Mesenchymal stem cell (in vitro differentiated cells and primary cell): Measurements from ENCODE around the gene CDH19.

Experiments used
- DNase-seq: peaks from one replicate; pipeline ENCODE4 v3.0.0-alpha.2; 2013
- H2AFZ ChIP-seq: one replicate; pipeline ENCODE4 v1.6.1; 2013; ENCODE audit warnings: low read depth, mild to moderate bottlenecking, control low read depth, inconsistent platforms, low read length, moderate library complexity
- H2AK5ac ChIP-seq: 2 replicates; pipeline ENCODE4 v1.6.1; 2013; ENCODE audit warnings: low read length, moderate library complexity, mild to moderate bottlenecking, inconsistent platforms; ENCODE audit not compliant: severe bottlenecking
- H2BK120ac ChIP-seq: one replicate; pipeline ENCODE4 v1.6.1; 2013; ENCODE audit warnings: low read depth, mild to moderate bottlenecking, inconsistent platforms, low read length, moderate library complexity
- H2BK12ac ChIP-seq, 2 experiments: one replicate each; pipeline ENCODE4 v1.6.1; 2013; ENCODE audit warnings: inconsistent platforms in 2 of 2, low read length in 2 of 2, mild to moderate bottlenecking in 2 of 2, moderate library complexity in 2 of 2, control low read depth in 1 of 2
- H2BK15ac ChIP-seq: one replicate; pipeline ENCODE4 v1.6.1; 2013; ENCODE audit warnings: mild to moderate bottlenecking, low read depth, inconsistent platforms; ENCODE audit not compliant: poor library complexity, severe bottlenecking
- H2BK5ac ChIP-seq: 2 replicates; pipeline ENCODE4 v1.6.1; 2013; ENCODE audit warnings: low read depth, mild to moderate bottlenecking, low read length, control low read depth, inconsistent platforms; ENCODE audit not compliant: poor library complexity, severe bottlenecking
- H3K14ac ChIP-seq, 2 experiments: one replicate each; pipeline ENCODE4 v1.6.1; 2013; ENCODE audit warnings: inconsistent platforms in 2 of 2, low read length in 2 of 2, control low read depth in 1 of 2, mild to moderate bottlenecking in 1 of 2, moderate library complexity in 1 of 2
- H3K18ac ChIP-seq, 2 experiments: one replicate each; pipeline ENCODE4 v1.6.1; 2013; ENCODE audit warnings: inconsistent platforms in 2 of 2, low read length in 2 of 2, control low read depth in 1 of 2, low read depth in 1 of 2, mild to moderate bottlenecking in 1 of 2
- H3K23ac ChIP-seq, 2 experiments: one replicate each; pipeline ENCODE4 v1.6.1; 2013; ENCODE audit warnings: inconsistent platforms in 2 of 2, low read length in 2 of 2, mild to moderate bottlenecking in 2 of 2, moderate library complexity in 2 of 2, control low read depth in 1 of 2
- H3K27ac ChIP-seq: 2 replicates; pipeline ENCODE4 v1.5.1; 2013; ENCODE audit warnings: mild to moderate bottlenecking, moderate library complexity, low read length, control low read depth, inconsistent platforms; ENCODE audit not compliant: poor library complexity, severe bottlenecking
- H3K27me3 ChIP-seq, 2 experiments: 2 replicates each; pipeline versions ENCODE4 v1.6.1 to v1.7.0; 2013; ENCODE audit warnings: low read length in 2 of 2, mild to moderate bottlenecking in 2 of 2, moderate library complexity in 2 of 2, control low read depth in 1 of 2, inconsistent platforms in 1 of 2; ENCODE audit not compliant: control insufficient read depth in 1 of 2, insufficient read depth in 1 of 2
- H3K36me3 ChIP-seq, 2 experiments: 2 replicates each; pipeline versions ENCODE4 v1.6.1 to v1.7.0; 2013; ENCODE audit warnings: low read length in 2 of 2, control low read depth in 1 of 2, inconsistent platforms in 1 of 2, low read depth in 1 of 2, mild to moderate bottlenecking in 1 of 2; ENCODE audit not compliant: insufficient read depth in 2 of 2, control insufficient read depth in 1 of 2
- H3K4ac ChIP-seq, 2 experiments: one replicate each; pipeline ENCODE4 v1.6.1; 2013; ENCODE audit warnings: inconsistent platforms in 2 of 2, low read length in 2 of 2, mild to moderate bottlenecking in 2 of 2, moderate library complexity in 2 of 2, control low read depth in 1 of 2, low read depth in 1 of 2
- H3K4me1 ChIP-seq: 2 replicates; pipeline ENCODE4 v1.6.1; 2013; ENCODE audit warnings: low read depth, low read length, control low read depth; ENCODE audit not compliant: control insufficient read depth, insufficient read depth
- H3K4me2 ChIP-seq: 2 replicates; pipeline ENCODE4 v1.6.1; 2013; ENCODE audit warnings: low read length, mild to moderate bottlenecking, inconsistent platforms; ENCODE audit not compliant: poor library complexity, severe bottlenecking
- H3K4me3 ChIP-seq, 2 experiments: 2 replicates each; pipeline versions ENCODE4 v1.5.1 to v1.7.0; 2013; ENCODE audit warnings: low read length in 2 of 2, mild to moderate bottlenecking in 2 of 2, control low read depth in 1 of 2, low read depth in 1 of 2; ENCODE audit not compliant: insufficient read depth in 1 of 2
- H3K79me1 ChIP-seq: replicated peaks from 2 replicates; pipeline ENCODE4 v1.6.1; 2013; ENCODE audit warnings: mild to moderate bottlenecking, control low read depth, low read length, inconsistent platforms; ENCODE audit not compliant: poor library complexity, severe bottlenecking
- H3K9ac ChIP-seq: 2 replicates; pipeline ENCODE4 v1.7.0; 2013; ENCODE audit warnings: mild to moderate bottlenecking, low read length, moderate library complexity
- H3K9me3 ChIP-seq: 2 replicates; pipeline ENCODE4 v1.7.0; 2013; ENCODE audit warnings: mild to moderate bottlenecking, low read length; ENCODE audit not compliant: control insufficient read depth
- H4K8ac ChIP-seq: one replicate; pipeline ENCODE4 v1.6.1; 2013; ENCODE audit warnings: inconsistent platforms, mild to moderate bottlenecking, low read length, moderate library complexity
- H4K91ac ChIP-seq: one replicate; pipeline ENCODE4 v1.6.1; 2013; ENCODE audit warnings: mild to moderate bottlenecking, low read length, inconsistent platforms
- WGBS: methylation state at CpG from one replicate; pipeline ENCODE4 v1.1.7; 2013; ENCODE audit warnings: mixed read lengths; 5-methylcytosine and 5-hydroxymethylcytosine counted together

CDH19 gene

DNA sequence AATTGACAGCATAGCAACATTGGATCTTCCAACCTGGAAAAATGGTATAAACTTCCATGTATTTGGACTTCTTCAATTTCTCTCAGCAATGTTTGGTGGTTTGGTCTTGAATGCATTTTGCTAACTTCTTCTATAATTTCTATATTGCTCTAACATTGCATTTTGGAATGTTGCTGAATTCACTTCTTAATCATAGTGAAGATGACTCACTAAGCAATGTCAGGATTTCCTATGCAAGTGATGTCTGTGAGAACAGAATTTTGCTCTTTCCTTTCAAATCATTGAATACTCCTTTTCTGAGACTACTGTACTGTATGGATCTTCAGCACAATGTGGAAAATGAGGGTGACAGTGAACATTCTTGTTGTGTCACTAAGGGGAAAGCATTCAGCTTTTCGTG lies 28.9 kb upstream of the CDH19 start:
- H3K36me3 ChIP-seq: no peaks in the 10 kb centered on the region
- no peak overlapping the region for H2BK120ac ChIP-seq
- no peak overlapping the region for H3K4me3 ChIP-seq
- H2AFZ ChIP-seq: no peak overlapping the region
- H3K79me1 ChIP-seq: no peaks in the 10 kb centered on the region
- no peaks in the 10 kb centered on the region for H3K27me3 ChIP-seq
- no peak overlapping the region for H2AK5ac ChIP-seq
- no peak overlapping the region for H2BK5ac ChIP-seq
- no peak overlapping the region for H4K8ac ChIP-seq
- H3K4ac ChIP-seq: no peak overlapping the region
- H2BK12ac ChIP-seq: no peak overlapping the region
- H2BK15ac ChIP-seq: no peak overlapping the region
- DNase-seq: no peak
- H3K18ac ChIP-seq: no peak overlapping the region
- H3K4me1 ChIP-seq: no peaks in the 10 kb centered on the region
- H4K91ac ChIP-seq: no peak overlapping the region
- H3K23ac ChIP-seq: no peak overlapping the region
- H3K14ac ChIP-seq: no peak overlapping the region
- 86% methylated on average over 1 of the region's 1 CpG for WGBS
- no peak overlapping the region for H3K4me2 ChIP-seq
- H3K27ac ChIP-seq: no peak overlapping the region
- H3K9me3 ChIP-seq: no peaks in the 10 kb centered on the region
- no peak overlapping the region for H3K9ac ChIP-seq

DNA sequence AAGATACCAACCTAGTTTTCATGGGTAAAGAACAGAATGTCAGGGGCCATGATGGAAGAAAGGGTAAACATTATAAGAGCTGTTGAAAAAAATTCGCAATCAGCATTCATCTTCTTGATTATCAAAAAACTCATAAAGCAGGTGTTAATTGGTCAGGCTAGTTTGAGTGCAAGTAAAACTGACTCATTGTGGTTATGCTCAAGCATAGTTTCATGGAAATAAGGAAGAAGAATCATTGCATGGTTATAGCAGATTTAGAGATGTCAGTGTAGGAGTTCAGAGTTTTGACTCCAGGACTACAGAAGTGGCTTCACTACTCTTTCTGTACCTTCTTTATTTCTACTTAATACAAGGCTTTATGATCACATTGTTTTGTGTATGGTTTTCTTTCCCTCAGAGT lies 26.9 kb upstream of the CDH19 start:
- Histone ChIP-seq H2BK5ac (no peak overlapping the region), H2AFZ (no peak overlapping the region), H4K91ac (no peak overlapping the region), H3K23ac (no peak overlapping the region), H3K27ac (no peak overlapping the region), H3K14ac (no peak overlapping the region), H4K8ac (no peak overlapping the region), H3K4me2 (no peak overlapping the region), H3K36me3 (no peaks in the 10 kb centered on the region), H3K4me3 (no peak overlapping the region), H3K18ac (no peak overlapping the region), H3K9ac (no peak overlapping the region), H3K79me1 (no peaks in the 10 kb centered on the region), H3K27me3 (no peaks in the 10 kb centered on the region), H3K9me3 (no peaks in the 10 kb centered on the region), H3K4ac (no peak overlapping the region), H3K4me1 (no peaks in the 10 kb centered on the region), H2BK120ac (no peak overlapping the region), H2BK15ac (no peak overlapping the region), H2BK12ac (no peak overlapping the region), H2AK5ac (no peak overlapping the region)
- DNase-seq: no peak
- 90% methylated on average over 1 of the region's 1 CpG for WGBS

DNA sequence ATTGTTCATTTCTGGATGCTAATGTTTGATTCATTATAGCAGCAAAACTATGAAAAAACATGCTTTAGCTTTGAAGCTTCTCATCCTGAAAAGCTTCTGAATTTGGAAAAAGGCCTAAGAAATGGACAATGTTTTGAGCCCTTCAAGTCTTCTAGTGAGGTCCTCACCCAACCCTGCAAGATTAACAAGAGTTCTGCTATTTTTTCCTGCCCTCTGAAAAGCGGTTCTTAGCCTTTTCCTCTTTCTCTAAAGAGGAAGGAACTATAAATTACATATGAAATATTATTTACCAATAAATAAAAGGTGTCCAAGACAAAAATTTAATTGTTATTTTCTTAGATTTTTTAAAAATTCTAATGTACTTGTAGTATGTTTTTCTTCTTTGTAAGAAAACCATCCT lies 19.9 kb upstream of the CDH19 start:
- Histone ChIP-seq H3K4ac (no peak overlapping the region), H3K4me3 (no peak overlapping the region), H3K27ac (no peak overlapping the region), H3K79me1 (no peaks in the 10 kb centered on the region), H2BK5ac (no peak overlapping the region), H4K8ac (no peak overlapping the region), H4K91ac (no peak overlapping the region), H2BK15ac (no peak overlapping the region), H2AFZ (no peak overlapping the region), H3K36me3 (no peaks in the 10 kb centered on the region), H3K14ac (no peak overlapping the region), H2AK5ac (no peak overlapping the region), H3K4me1 (no peaks in the 10 kb centered on the region), H3K9me3 (peaks cover 5% of the 10 kb centered on the region), H3K23ac (no peak overlapping the region), H2BK12ac (no peak overlapping the region), H3K4me2 (no peak overlapping the region), H3K9ac (no peak overlapping the region), H3K27me3 (no peaks in the 10 kb centered on the region), H2BK120ac (no peak overlapping the region), H3K18ac (no peak overlapping the region)
- WGBS: no CpG with 5 or more reads among the region's 1 CpG
- DNase-seq: no peak

DNA sequence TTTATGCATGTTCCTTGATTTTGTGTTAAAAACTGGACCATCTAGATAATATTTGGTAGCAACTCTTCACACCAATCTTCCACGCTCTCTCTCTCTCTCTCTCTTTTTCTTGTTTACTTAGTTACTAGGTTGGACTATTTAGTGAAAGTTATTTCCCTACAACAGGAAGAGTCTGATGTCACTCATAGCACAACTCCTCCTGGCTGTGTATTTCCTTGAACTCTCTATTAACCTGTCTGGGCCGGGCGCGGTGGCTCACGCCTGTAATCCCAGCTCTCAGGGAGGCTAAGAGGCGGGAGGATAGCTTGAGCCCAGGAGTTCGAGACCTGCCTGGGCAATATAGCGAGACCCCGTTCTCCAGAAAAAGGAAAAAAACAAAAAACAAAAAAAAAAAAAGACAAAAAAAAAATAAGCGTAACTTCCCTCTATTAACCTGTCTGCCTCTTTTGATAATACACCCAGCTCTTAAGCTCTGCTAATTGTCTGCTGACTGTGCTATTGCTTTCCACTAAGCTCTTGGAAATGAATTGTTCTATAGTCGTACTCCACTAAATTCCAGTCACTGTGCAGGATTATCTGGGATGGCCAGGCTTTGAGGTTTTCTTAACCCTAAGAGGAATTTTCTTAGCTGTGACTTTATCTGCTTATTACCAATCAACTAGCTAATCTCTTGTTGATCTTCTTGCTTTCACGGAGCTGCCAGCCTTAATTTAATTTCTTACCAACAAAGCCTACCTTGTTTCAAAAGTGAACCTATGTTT lies 18.1 kb upstream of the CDH19 start:
- H2BK120ac ChIP-seq: no peak overlapping the region
- no peak overlapping the region for H3K4me3 ChIP-seq
- H2BK12ac ChIP-seq: no peak overlapping the region
- H4K8ac ChIP-seq: no peak overlapping the region
- H3K9ac ChIP-seq: no peak overlapping the region
- H4K91ac ChIP-seq: no peak overlapping the region
- H3K27ac ChIP-seq: no peak overlapping the region
- H3K4me2 ChIP-seq: no peak overlapping the region
- H3K23ac ChIP-seq: no peak overlapping the region
- no peak overlapping the region for H2AK5ac ChIP-seq
- no peaks in the 10 kb centered on the region for H3K79me1 ChIP-seq
- no peaks in the 10 kb centered on the region for H3K36me3 ChIP-seq
- WGBS: 95% methylated on average over 10 of the region's 12 CpGs
- peaks cover 5% of the 10 kb centered on the region for H3K9me3 ChIP-seq
- H2BK15ac ChIP-seq: no peak overlapping the region
- no peak overlapping the region for H2AFZ ChIP-seq
- DNase-seq: no peak
- H2BK5ac ChIP-seq: no peak overlapping the region
- H3K18ac ChIP-seq: no peak overlapping the region
- H3K4ac ChIP-seq: no peak overlapping the region
- H3K4me1 ChIP-seq: no peaks in the 10 kb centered on the region
- no peaks in the 10 kb centered on the region for H3K27me3 ChIP-seq
- no peak overlapping the region for H3K14ac ChIP-seq
